Heart right ventricle (tissue), 16 donors: ENCODE measurements around the gene SPINK14. TPM values are rescaled to one million over a fixed set of nuclear protein-coding genes. Genes with fewer than 3 reads are reported as not detected.

Experiments
- ATAC-seq, 8 donors: fragments of 200-7000 bp; cut with Tn5 transposase; one replicate each; pipeline ENCODE4 v1.9.1; 2020; ENCODE audit warnings: mild to moderate bottlenecking in 8 of 8, moderate library complexity in 8 of 8, moderate number of reproducible peaks in 1 of 8
- DNase-seq, 2 donors: peaks; one replicate each; pipeline ENCODE4 v3.0.0-alpha.2; 2020
- H3K27ac ChIP-seq, 10 donors: fragments of 200-600 bp; sonication (generic) in 2 of 10; one replicate each; pipeline versions ENCODE4 v1.5.0 to v1.8.0; 2020 to 2022; ENCODE audit warnings: mild to moderate bottlenecking in 3 of 10
- H3K27me3 ChIP-seq, 7 donors: fragments of 200-600 bp; one replicate each; pipeline ENCODE4 v1.8.0; 2021 to 2022; ENCODE audit warnings: mild to moderate bottlenecking in 2 of 7
- H3K36me3 ChIP-seq, 9 donors: fragments of 200-600 bp; sonication (generic) in 1 of 9; one replicate each; pipeline versions ENCODE4 v1.5.0 to v1.8.0; 2020 to 2022; ENCODE audit warnings: mild to moderate bottlenecking in 2 of 9
- H3K4me1 ChIP-seq, 9 donors: fragments of 200-600 bp; sonication (generic) in 1 of 9; one replicate each; pipeline versions ENCODE4 v1.5.0 to v1.8.0; 2020 to 2022; ENCODE audit warnings: mild to moderate bottlenecking in 4 of 9
- H3K4me3 ChIP-seq, 10 donors: fragments of 200-600 bp; sonication (generic) in 2 of 10; one replicate each; pipeline versions ENCODE4 v1.5.0 to v1.8.0; 2020 to 2022; ENCODE audit warnings: mild to moderate bottlenecking in 7 of 10, moderate library complexity in 2 of 10
- H3K9me3 ChIP-seq, 11 donors: fragments of 200-600 bp in 10 of 11; sonication (generic) in 2 of 11; one replicate each; pipeline versions ENCODE4 v1.5.0 to v1.8.0; 2013 to 2022; ENCODE audit warnings: mild to moderate bottlenecking in 2 of 11, control low read depth in 1 of 11, moderate library complexity in 1 of 11
- CTCF ChIP-seq, 9 donors: fragments of 200-600 bp; sonication (generic) in 2 of 9; IDR thresholded peaks; one replicate each; pipeline versions ENCODE4 v1.5.0 to v1.8.0; 2021 to 2022; ENCODE audit warnings: antibody characterized with exemption in 9 of 9, mild to moderate bottlenecking in 5 of 9, moderate library complexity in 1 of 9
- WGBS, 2 donors: extraction: QIAGEN DNeasy Blood & Tissue Kit; methylation state at CpG; one replicate each; pipeline ENCODE4 v1.1.7; 2013; ENCODE audit warnings: inconsistent platforms in 1 of 2; 5-methylcytosine and 5-hydroxymethylcytosine counted together
- intact Hi-C, 10 donors: fragments of 100-400 bp; cut with DNase I; formaldehyde crosslinking; loops; one replicate each; pipeline versions ENCODE4 v1.11.1 to v1.14.2; 2022
- polyA plus RNA-seq, 2 donors: library from polyadenylated mRNA; stranded (reverse); fragments of 200-250 nt; gene quantifications; one replicate each; pipeline ENCODE4 v1.2.3, GENCODE V29; 2013
- total RNA-seq, 10 donors: library from RNA; stranded (reverse); fragmentation: NEBNext Ultra II Directional in 3 of 10; extraction: Animal tissue kit (Norgen Biotek cat#: 25700) in 3 of 10; gene quantifications; one replicate each; pipeline versions ENCODE4 v1.2.1 to v1.2.4, GENCODE V29; 2021 to 2023
- donor health status: Arrhythmogenic right ventricular cardiomyopathy.
- donor health status: ischemic (EF 13 %, LVEDD 7.1; RV severe dilation, severe dysfunction).
- donor health status: healthy with polysubstance abuse.
- donor health status: DM: no; HTN: yes; CAD: no.
- donor health status: DM: no; HTN: no; CAD: no.
- donor health status: ischemic (EF 25% LVEDD 6.9; RV normal size, moderate dysfunction).
- donor health status: ischemic (EF 25% LVEDD 5.7; RV mildly dilated, moderate dysfunction).
- donor health status: healthy.
- donor health status: DM: yes; HTN: yes; CAD: no.
- donor health status: Ischemic cardiomyopathy.
- donor health status: ischemic (EF 35%, LVEDD 5.7; RV mildly dilated, moderate dysfunction).
- donor health status: nonischemic (EF 11% LVEDD 7.7; RV severe dilation, severe dysfunction).
- donor health status: DM: yes; HTN: yes; CAD: no.
- donor health status: PGD.
- donor health status: ischemic (EF 29% LVEDD 5.4; RV normal size, mild dysfunction).
- donor health status: nonischemic (EF 23%, LVEDD 6.1; RV moderate dilation, normal function).

SPINK14 gene
- total and polyA plus RNA-seq, 12 donors, result not detected

- H3K27me3 ChIP-seq, result no peaks in the 10 kb centered on the region
- H3K9me3 ChIP-seq, result no peaks in the 10 kb centered on the region
- no peaks in the 10 kb centered on the region for H3K36me3 ChIP-seq
- 62 to 66% methylated on average over 4 of the region's 4 CpGs for WGBS, 2 donors
- no peak overlapping the region for H3K4me3 ChIP-seq
- intact Hi-C loops, result no loop called here
- no peak for DNase-seq
- H3K27ac ChIP-seq, result peak overlapping the region in 2 of 10 donors; percentile 23 to 28
- peaks cover 0 to 25% (median 0%) of the 10 kb centered on the region in 9 donors for H3K4me1 ChIP-seq
- TF ChIP-seq CTCF (IDR thresholded peaks at IDR 0.05), result no peak
- peak in 3 of 8 donors; percentile 56 to 90 (median 65) for ATAC-seq
Observed at GRCh38 chr5:148205044-148205806, 36.9 kb downstream of the SPINK14 start.

- Histone ChIP-seq H3K27me3 (no peaks in the 10 kb centered on the region), H3K4me1 (peaks cover 0 to 25% (median 0%) of the 10 kb centered on the region in 9 donors), H3K36me3 (no peaks in the 10 kb centered on the region), H3K27ac (peak overlapping the region in 2 of 10 donors; percentile 23 to 28), H3K9me3 (no peaks in the 10 kb centered on the region), H3K4me3 (no peak overlapping the region)
- 69 to 75% methylated on average over 1 of the region's 1 CpG for WGBS, 2 donors
- intact Hi-C loops, result no loop called here
- ATAC-seq, result no peak
- no peak for DNase-seq
- no peak for TF ChIP-seq CTCF (IDR thresholded peaks at IDR 0.05)
Observed at GRCh38 chr5:148205865-148206264, 37.5 kb downstream of the SPINK14 start.

- ATAC-seq, result peak in 1 of 8 donors; percentile 51
- H3K36me3 ChIP-seq, result no peaks in the 10 kb centered on the region
- no peaks in the 10 kb centered on the region for H3K9me3 ChIP-seq
- peaks cover 0 to 25% (median 0%) of the 10 kb centered on the region in 9 donors for H3K4me1 ChIP-seq
- intact Hi-C loops, result no loop called here
- no peak overlapping the region for H3K4me3 ChIP-seq
- no peak for TF ChIP-seq CTCF (IDR thresholded peaks at IDR 0.05)
- 59 to 76% methylated on average over 1 of the region's 1 CpG for WGBS, 2 donors
- DNase-seq, result no peak
- no peak overlapping the region for H3K27ac ChIP-seq
- no peaks in the 10 kb centered on the region for H3K27me3 ChIP-seq
Observed at GRCh38 chr5:148206620-148207019, 38.3 kb downstream of the SPINK14 start.

GRCh38 chr5:148208226-148208625 lies 39.9 kb downstream of the SPINK14 start:
- Histone ChIP-seq H3K36me3 (no peaks in the 10 kb centered on the region), H3K9me3 (no peaks in the 10 kb centered on the region), H3K27me3 (no peaks in the 10 kb centered on the region), H3K4me3 (no peak overlapping the region), H3K27ac (peak overlapping the region in 1 of 10 donors; percentile 22), H3K4me1 (peaks cover 0 to 25% (median 0%) of the 10 kb centered on the region in 9 donors)
- ATAC-seq (no peak), DNase-seq (no peak)
- intact Hi-C loops, result no loop called here
- TF ChIP-seq CTCF (IDR thresholded peaks at IDR 0.05), result no peak
